GM18907 (cell line): Measurements from ENCODE around the gene STK33.

Source experiments
- ATAC-seq: cut with Tn5 transposase; IDR thresholded peaks from one replicate; pipeline ENCODE4 v1.9.1; 2021; ENCODE audit warnings: mild to moderate bottlenecking, moderate library complexity; ENCODE audit not compliant: unreplicated experiment

Gene STK33

DNA sequence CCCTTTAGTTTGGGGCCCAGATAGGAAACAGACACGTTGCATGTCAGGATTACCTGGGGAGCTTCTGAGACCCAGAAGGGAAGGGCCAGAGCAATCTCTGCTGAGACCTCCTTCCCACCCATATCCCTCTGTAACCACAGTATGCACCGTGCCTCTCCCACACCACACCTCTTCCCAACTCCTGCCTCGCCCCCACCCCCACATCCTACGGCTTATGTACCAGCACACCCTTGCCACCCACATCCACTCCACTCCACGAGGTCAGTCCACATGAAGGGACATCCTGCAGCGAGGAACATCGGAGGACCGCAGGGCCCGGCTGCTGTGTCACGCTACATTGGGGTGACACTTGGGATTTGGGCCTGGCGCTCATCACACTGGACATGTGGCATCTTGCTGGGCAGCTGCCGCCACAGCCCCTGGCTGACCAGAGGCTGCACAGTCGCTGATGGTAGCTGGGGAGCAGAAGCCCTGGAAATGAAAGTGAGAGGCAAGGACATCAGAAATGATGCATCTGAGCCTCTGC is 212.1 kb downstream of the STK33 start:
- no peak for ATAC-seq

DNA sequence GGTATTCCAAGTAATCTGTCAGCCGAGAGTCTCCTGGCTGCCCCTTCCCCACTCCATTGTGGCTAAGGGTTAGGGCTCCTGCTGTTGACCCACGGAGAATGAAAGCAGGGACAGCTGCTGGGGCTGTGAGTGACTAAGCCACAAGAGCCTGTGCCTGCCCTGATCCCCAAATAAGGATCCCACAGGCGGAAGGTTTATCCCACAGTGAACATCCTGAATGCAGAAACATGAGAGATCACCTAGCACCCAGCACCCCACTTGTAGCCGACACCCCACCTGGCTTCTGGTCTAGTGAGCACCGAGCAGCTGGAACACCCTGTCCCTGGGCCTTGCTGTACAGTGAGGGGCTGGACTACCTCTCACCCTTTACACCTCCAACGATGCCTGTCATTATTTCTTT is 212.7 kb downstream of the STK33 start:
- ATAC-seq, result no peak

DNA sequence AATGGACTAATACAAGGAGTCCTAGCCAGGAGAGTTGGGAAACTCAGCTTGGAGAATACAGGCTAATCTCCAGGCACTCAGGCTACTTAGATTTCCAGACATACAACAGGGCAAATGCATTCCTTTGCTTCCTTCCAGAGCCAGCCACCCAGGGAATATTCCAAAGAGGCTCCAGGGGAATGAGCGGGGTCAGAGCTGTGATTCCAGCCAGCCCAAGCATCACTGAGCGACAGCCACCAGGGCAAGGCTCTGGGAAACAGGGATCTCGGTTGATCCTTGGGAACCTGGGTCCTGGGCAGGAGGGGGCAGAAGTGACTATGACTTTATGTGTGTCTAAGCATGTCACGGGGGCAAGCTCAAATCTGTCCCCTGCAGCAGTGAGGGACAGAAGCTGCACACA is 218.1 kb downstream of the STK33 start:
- no peak for ATAC-seq

DNA sequence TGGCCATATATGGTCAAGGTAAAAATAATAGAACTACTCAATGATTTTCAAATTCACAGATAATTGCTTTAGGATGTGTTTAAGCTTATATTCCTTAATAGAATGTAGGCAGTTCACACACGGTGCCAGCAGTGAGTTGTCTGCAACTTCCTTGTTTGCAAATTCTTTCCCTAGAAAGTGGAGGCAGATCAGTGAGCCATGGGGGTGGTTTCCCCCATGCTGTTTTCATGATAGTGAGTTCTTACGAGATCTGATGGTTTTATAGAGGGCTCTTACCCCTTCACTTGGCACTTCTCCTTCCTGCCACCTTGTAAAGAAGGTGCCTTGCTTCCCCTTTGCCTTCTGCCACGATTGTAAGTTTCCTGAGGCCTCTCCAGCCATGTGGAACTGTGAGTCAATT is 218.6 kb downstream of the STK33 start:
- ATAC-seq, result no peak

- no peak for ATAC-seq
Measured at GRCh38 chr11:8374716-8375115, 219.3 kb downstream of the STK33 start.

DNA sequence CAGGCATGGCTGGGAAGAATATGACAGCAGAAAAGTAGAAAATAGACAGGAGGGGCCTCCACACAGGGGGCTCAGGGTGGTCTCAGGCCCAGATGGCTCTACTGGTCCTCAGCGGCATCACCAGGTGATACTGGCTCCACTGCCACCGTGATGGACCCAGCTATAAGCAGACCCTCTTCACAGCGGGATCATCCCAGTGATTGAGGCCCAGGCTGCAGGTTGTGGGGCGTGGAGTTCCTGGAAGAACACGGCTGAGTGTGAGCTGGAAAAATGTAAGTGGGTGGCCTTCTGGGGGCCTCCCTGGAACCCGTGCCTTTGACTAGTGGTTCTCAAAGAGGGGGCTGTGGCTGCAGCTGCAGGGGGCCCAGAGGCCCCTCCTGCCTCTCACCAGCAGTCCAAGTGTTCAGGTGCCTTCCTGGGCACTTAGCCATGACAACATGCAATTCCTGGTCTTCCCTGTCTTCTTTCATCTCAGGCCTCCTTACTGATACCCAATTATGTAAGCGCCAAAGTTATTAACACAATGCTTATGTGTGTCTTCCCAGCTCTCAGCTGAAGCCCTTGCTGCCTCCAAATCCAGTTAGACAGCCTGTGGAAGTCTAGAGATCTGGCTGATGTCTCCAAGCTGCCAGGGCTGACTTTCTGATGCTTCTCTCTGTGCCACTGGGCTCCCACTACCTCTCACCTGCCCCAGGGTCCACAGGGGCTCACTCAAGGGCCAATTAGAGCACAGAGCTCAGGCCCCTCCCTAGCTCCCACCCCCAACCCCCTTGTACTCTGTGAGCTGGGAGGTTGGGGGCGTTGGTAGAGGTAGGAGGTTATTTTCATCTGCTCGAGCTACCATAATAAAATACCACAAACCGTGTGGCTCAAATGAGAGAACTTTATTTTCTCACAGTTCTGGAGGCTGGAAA is 220.3 kb downstream of the STK33 start:
- no peak for ATAC-seq

DNA sequence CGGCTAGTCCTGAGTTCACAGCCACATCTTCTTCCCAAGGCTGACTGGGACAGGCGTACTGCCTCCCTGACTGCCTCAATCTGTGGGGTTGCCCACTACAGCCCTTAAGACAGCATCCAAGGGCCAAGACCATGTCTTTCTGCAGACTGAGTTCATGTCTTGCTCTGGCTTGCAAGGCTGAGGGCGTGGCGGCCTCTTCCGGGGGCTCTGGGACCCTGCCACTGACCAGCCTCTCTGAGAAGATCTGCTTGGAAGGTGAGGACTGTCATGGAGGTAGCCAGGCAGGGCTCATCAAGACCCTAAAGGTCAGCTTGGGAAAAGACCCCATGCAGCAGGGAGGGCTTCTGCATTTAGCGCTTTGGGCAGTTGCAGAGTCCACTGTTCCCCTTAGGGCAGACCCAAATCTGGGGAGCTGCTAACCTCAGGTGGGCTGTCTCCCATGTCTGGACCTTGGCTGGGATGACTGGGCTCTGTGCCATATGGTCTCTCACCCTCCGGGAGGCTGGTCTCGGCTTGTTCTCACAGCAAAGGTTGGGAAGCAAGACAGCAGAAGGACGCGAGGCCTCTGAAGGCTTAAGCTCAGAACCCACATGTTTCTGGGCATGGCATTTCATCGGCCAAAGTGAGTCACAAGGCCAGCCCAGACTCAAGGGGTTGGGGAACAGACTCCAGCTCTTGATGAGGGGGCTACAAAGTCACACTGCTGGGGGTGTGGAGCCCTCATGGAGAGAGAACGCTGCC is 221.2 kb downstream of the STK33 start:
- ATAC-seq, result no peak

- no peak for ATAC-seq
Measured at GRCh38 chr11:8371516-8371884, 222.5 kb downstream of the STK33 start.

GRCh38 chr11:8370812-8371515 is 223.1 kb downstream of the STK33 start:
- ATAC-seq, result no peak

DNA sequence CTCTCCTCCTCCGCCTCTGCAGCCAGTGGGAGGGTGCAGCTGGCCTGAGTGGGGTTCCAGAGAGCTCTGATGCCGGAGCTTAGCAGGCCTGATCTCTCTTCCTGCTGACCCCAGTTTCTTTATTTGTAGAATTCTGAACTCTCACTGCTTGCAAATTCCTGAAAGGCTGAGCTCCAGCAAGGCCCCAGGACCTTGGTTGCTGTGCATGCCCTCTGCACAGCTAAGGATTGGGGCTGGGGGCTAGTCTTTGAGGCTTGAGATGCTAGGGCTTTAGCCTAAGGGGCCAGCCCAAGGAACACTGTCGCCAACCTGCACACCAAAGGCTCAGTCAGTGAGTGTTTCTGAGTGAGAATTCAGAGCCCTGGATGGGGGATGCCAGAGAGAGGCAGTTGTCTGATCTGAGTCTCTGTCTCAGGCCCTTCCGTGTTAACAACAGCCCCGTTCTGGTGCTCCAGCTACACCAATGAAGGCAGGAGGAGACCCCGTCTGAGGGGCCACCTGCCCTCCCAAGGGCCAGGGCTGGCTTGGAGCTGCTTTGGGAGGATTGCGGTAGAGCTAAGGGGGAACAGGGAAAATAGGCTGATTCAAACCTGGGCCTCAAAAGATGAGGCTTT is 224.3 kb downstream of the STK33 start:
- ATAC-seq, result no peak

- ATAC-seq, result no peak
Measured at GRCh38 chr11:8368772-8369171, 225.3 kb downstream of the STK33 start.

DNA sequence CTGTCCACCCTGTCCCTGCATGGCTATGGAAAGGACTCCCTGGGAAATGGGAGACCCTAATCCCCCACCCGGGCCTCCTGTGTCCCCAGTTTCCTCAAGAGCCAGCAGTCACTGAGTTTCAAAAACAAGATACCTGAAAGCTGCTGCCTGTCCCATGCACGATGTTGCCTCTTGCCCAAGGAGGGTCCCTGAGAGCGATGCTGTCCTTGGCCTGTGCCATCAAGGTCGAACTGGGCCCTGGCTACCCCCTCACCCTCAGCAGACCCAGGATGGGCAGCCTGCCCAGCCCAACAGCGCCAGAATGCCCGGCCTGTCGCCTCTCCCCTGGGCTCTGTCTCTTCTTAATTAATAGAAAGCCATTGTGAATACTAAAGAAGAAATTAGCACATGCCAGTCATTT is 225.8 kb downstream of the STK33 start:
- ATAC-seq, result no peak

DNA sequence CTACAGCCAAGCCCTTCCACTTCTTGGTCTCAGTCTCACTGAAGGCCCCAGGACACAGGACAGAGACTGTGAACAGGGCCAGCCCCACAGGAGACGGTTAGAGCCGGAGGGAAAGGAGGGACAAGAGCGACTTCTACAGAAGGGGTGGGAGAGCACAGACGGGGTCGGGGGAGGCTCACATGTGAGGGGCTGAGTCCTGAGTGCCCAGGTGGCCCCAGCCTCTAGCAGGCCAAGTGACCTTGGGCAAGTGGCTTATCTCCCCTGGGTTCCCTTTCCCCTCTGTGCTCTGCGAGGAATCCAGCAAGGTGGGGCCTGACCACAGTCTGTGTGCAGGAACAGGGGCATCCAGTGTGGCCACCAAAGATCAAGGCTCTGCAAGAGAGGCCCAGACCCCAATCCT is 227.7 kb downstream of the STK33 start:
- ATAC-seq, result no peak

- ATAC-seq, result no peak
Measured at GRCh38 chr11:8365216-8365941, 228.6 kb downstream of the STK33 start.

- ATAC-seq, result no peak
Measured at GRCh38 chr11:8363921-8364320, 230.1 kb downstream of the STK33 start.

GRCh38 chr11:8362899-8363298 is 231.1 kb downstream of the STK33 start:
- ATAC-seq, result no peak

- ATAC-seq, result no peak
Measured at GRCh38 chr11:8362491-8362890, 231.5 kb downstream of the STK33 start.

DNA sequence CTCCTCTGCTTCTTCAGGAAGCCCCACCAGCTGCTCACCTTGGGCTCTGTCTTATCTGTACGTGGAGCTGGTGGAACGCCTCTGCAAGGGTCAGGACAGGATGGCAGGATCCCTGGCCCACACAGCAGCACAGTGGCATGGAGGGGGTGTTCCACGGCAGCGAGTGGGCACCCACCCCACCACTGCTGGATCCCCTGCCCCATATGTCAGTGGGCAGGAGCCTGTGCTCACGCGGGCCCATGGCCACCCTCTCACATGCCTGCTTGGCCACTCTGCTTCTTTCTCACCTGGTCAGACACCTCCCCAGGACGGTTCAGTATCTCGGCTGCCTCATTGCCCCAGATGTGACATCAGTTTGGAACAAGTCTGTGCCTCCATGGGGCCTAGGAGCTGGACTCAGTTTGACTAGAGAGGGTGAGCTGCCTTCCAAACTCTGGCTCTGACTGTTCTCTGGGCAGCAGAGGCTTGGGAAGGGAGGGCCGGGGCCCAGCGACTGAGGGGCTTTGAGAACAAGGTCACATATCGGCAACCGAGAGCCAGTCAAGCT is 232.3 kb downstream of the STK33 start:
- no peak for ATAC-seq

DNA sequence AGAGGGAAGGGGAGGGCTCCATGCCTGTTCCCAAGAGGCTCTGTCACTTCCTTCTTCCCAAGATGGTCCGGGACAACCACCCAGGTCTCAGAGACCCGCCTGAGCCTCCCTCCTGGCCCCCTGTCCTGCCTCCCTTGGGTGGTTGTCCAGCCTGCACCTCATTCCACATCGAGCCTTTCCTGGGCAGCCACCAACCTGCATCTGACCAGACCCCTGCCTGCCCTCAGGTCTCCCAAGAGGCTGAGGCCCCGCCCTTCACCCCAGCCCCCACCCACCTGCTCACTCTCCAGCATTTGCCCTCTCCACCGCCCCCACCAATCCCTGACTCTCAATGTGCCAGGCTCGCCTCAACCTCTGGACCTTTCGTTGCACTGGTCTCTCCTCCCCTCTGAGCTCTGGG is 232.8 kb downstream of the STK33 start:
- no peak for ATAC-seq
